HG02763 (cell line): ENCODE results near the gene RABGGTA.

Source experiments
- ATAC-seq: cut with Tn5 transposase; IDR thresholded peaks from one replicate; pipeline ENCODE4 v1.9.1; 2021; ENCODE audit warnings: mild to moderate bottlenecking, moderate library complexity; ENCODE audit not compliant: unreplicated experiment

Gene RABGGTA

DNA sequence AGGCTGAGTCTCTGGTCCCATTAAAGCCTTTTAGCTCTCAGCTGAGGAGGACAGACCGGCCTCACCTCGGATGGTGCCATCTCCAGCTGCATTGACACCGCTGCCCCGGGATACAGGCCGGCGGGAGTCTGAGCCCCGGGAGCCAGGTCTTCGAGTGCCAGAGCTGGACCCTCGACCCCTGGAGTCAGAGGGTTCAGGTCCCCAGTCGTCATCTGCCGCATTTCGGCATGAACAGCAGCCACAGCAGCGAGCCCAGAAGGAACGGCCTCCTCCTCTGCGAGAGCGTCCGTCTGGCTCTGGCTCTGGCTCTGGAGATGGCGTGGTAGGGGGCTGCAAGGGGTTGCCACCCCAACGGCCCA lies 9.4 kb downstream of the RABGGTA start:
- ATAC-seq: no peak

DNA sequence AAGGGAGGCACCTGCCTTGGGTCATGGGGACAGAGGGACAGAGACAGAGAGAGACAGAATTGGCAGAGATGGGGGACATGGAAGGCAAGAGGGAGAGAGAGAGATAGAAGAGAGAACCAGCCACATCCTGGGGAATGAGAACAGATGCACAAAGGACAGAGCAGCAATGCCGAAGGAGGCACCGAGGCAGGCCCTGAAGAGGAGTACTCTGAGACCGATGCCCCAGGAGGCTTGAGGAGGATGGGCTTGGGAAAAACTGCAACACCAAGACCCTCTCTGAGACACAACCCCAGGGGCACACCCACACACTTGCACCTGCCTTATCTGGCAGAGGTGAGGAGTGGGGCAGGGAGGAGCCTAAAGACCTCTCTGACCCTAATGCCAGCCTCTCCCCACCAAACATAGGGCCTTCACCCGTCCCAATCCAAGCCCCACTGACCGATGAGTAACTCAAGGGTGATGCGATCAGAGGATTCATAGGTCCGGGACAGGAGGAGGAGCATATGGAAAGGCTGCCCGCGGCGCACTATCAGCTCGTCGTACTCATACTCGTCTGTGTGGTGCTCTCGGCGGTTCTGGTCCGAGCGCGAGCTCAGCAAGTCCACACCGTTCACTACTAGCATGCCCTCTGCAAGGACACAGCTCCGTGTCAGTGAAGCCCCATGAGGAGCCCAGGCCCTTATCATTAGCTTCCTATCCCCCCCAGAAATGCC lies 10.0 kb downstream of the RABGGTA start:
- no peak for ATAC-seq

DNA sequence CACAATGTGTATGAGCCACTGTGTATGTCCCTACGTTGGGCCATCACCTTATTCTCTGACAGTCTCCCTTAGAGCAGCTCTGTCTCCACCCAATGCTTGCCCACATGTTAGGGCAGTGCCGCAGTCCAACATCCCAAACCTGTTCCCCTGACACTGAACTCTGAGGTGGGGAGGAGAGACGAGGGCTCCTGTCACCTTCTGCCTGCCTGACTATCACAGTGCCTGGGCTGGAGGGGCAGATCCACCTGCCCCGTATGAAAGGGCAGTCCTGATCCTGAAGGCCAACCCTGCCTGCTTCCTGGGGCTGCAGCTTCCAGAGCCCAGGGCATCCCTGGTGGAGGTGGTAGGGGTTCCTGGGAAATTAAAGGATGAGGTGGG lies 10.6 kb downstream of the RABGGTA start:
- no peak for ATAC-seq

DNA sequence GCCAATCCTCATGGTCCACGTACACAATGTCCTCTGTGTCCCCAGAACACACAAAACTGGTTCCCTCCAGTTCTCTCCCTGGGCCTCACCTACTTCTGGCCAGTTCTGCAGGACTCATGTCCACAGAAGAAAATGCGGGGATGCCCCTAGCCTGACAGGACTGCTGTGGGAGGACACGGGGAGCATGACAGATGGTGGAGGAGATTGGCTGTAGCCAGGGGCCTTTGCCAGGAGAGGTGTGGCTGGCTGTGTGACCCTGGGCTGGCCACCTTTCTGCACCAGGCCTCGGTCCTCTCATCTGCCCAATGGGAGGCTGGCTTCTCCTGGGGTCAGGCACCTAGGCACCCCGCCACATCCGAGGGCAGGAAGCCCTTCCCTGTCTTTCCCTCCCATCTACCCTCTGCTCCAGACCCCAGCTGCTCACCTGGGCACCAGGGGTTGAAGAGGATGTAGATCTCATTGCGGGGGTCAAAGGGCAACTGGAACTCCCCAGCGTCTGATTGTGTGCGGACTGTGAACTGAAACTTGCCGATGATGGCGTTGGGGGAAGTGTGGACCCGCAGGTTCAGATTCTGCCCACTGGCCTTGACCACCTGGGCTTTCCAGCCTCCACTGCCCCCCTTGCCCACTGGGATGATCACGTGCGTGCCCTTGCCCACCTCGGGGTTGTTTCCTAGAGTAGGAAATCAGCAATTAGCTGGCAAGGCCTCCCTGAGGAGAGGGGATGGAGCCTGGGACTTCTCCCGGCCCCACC lies 11.2 kb downstream of the RABGGTA start:
- no peak for ATAC-seq

DNA sequence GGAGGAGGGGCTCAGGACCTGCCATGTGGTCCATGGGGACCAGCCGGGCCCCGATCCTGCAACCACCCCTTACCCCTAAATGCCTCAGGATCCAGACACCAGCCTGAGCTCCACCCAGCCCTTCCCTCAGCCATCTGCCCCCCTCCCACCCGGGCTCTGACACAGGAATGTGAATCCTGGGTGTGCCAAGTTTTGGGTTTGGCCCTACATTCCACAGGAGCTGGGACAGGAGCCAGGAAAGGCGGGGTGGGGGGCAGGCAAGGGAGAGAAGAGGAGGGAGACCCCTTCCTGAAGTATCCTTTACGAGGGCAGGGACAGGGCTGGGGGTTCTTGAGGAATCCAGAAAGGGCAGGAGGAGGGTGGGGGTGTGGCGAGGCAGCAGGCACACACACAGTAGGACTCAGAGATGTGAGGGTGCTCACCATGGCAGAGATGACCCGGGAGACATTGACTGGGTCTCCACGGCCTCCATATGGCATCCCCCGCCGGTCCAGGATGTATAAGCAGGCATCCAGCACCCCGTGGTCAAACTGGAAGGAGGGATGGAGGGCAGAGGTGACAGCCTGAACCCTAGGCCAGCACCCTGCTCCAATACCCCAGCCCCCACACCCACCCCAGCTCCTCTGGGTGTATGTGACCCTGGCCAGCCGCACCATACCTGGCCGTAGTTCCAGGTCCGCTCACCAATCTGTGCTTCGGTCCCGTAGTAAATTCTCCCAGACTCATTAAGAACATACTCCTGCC lies 11.9 kb downstream of the RABGGTA start:
- ATAC-seq: no peak

DNA sequence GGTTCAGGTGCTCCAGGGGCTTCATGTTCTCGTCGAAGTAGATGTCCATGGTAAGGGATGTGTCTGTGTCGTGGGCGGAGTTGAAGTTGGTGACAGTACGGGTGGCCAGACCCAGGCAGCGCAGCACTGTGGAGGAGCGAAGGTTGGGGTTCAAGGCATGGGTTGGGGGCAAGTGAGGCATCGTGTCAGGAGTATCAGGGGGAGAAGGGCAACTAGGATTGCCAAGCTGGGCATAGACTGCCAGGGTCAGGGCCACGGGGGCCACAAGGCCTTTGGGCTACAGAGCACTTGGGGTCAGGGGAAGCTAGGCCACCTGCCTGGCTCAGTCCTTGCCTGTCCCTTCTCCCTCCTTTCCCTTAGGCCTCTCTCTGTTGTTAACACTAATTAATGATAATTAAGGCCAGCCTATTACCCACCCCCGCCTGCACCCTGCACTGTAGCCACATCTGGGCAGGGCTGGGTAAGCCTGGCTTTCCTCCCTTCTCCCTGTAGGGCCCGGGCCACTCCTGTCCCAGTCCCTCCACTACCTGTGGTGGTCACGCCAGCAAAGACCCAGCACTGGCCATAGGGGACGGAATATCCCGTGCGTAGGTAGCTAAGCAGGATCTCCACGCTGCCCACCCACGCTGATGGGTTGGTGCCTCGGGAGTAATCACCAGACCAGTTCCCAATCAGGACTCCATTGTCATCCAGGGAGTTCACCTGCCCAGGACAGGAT lies 12.7 kb downstream of the RABGGTA start:
- no peak for ATAC-seq

DNA sequence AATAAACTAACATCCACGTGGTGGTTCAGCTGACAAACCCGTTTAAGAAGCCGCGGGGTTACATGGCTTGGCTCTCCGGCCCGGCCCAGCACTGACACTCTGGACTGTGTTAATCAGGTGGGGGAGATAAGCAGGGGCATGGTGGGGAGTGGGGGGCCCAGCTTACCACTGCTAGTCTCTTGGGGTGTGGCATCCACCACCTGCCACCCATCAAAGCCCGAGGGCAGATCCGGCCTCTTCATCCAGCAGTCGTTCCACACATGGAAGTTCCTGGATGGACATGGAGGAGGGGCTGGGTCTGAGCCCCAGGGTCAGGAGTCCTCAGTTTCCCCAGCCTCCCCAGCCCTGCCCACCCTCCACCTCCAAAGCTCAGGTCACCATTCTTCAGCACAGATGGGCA lies 13.3 kb downstream of the RABGGTA start:
- no peak for ATAC-seq

DNA sequence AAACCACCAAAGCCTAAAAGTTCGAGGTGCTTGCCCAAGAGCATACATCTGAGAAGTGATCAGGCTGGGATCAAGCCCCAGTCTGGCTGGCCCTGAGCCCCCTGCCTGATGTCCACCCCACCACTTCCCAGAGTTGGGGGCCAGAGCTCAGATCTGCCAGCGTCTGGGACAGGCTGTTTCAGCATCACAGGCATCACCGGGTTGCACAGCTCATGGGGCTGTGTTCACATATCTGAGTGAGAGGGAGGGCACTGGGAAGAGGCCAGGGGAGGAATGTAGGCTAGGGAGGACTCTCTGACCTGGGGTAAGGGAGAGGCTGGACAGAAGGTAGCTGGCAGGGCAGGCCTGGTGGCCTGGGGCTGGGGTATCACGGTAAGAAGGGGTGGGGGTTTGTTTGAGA lies 14.4 kb downstream of the RABGGTA start:
- ATAC-seq: no peak

DNA sequence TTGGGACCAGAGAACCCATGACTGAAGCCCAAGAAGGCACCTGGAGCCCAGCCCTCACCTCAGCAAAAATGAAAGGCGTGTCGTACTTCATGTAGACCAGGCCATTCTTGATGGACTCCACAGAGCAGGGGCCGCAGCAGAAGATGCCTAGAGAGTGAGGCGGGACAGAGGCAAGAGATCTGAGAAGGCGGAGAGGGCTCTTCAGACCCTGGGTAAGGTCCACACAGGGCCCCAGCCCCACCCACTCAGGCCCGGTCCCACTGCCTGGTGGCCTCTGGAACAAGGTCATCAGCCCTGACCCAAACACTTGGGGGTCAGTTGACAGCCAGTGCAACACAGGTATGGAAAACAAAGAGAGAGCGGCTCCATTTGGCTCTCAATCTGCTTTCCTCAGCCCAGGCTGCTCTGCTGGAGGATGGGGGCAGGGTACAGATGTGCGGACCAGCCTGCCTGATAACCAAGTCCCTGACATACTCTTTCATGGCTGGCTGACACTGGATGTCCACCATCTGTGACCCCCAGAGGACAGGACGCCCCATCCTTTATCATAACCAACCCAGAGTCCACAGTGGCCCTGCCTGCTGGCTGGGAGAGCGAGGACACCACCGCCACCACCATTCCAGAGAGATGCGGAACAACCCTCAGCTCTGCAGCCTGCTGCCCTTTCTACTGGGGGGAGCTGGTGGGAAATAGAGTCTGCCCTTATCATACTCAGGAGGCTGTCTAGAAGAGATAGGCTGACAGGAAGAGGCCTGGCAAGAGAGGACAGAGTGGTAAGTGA lies 15.3 kb downstream of the RABGGTA start:
- ATAC-seq: no peak

DNA sequence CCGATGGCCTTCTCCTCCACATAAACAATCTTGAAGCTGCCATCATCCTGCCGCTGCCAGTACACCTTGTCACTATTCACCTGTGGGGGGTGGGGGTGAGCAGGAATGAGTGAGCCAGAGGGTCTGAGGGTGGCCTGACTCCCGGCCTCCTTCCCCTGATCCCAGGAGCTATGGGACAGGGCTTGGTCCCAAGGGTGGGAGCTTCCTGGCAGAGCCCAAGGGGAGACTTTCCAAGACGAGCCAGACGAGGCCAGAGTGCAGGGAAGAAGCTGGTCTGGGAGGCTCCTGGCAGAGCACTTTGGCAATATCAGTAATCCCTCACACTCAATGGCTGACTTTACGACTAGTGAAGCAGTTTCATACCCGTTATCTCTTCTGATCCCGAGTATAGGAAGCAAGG lies 16.0 kb downstream of the RABGGTA start:
- ATAC-seq: no peak

DNA sequence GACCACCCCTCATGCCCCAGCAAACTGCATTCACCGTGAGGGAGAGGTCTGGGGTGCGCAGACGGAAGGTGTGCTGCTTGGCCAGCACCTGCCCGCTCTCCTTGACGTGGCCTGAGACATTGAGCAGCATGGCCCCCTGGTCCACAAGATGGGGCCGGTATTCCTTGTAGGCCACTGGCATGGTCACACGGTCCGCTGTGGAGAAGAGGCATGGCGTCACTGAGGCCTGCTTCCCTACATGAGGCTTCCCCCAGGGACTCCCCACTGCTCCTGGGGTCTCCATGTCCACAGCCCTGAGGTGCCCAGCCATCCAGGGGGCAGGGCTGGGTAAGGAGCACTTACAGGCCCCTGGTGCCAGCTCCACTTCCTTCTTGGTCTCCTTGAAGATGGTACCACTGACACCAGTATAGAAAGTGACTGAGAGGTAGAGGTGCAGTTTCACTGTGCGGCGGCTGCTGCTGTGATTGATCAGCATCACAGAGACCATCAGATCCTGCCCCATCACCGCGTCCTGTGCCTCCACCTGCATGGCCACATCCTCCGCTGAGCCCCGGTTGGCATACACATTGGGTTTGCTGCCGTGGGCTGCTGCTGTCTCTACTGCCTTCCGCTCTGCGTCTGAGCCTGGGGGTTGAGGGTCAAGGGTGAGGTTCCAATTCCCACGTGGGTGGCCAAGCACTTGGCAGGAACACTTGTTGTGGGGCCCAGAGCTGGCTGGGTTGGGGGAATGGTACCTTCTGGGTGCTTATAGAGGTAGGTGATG lies 16.6 kb downstream of the RABGGTA start:
- no peak for ATAC-seq

DNA sequence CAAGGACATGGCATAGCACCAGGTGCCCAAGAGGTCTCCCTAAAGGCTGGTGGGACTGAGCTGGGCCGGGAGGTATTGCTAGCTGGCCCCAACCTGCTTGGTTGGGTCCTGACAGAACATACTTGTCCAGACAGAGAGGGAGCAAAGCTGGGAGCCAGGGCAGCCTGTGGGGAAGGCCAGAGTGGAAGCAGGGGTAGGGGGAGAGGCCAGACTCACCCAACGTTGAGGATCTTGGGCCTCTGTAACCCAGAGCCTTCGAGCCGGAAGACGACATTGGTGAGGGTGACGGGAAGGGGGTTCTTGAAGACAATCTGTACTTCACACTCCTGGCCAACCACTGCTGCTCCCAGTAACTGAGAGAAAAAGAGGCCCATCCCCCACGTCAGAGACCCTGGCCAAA lies 17.5 kb downstream of the RABGGTA start:
- no peak for ATAC-seq

DNA sequence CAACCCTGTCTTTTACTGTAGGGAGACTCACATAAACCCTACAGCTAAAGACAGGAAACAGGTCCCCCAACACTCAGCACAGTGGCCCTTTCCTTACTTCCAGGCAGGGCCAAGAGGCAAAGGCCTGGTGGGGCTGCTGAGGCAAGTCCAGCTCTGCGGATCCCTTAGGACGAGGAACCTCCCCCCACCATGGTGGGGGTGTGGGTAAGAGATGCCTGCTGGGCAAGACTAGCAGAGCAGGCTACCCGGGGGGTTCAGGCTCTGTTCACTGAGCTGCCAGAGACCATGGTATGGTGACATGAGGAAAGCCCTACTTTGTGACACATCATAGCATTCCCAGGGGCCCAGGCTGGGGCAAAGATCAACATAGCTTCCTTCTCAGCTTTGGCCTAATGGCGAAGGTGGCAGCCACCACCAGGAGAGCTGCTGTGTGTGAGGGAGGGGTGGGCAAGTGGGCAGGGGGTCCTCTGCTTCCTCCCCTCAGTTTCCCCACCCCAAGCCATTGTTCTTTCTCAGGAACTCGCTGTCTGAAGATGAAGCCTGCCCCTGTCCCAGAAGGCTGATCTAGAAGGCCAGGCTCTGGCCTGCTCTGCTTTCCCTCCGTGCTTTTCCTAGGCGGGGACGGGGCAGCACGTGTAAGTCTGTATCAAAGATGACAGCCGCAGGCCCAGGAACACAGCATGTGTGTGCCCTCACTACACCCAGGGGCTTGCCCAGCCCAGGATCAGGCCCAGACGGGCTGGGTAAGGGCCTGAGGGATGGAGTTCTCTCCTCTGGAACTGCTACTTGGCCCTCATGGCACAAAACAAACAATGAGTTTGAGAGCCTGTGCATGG lies 18.9 kb downstream of the RABGGTA start:
- no peak for ATAC-seq

DNA sequence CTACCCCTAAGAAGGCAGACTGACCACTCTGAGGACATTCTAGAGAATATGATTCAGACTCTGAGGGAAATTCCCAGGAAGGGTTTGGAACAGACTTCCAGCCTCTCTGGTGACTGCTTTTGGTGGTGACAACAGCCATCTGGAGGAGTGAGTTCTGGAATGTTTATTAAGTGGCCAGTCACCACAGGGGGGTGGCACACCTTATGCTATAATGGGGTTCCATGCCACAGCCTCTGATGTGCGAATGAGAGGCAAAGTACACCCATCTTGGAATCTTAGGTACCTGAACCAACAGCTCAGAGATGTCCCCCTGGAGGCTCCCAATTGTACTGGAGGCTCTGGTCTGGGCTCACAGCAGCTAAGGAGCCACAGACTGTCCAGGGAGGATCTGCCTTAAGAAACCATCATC lies 19.5 kb downstream of the RABGGTA start:
- no peak for ATAC-seq

DNA sequence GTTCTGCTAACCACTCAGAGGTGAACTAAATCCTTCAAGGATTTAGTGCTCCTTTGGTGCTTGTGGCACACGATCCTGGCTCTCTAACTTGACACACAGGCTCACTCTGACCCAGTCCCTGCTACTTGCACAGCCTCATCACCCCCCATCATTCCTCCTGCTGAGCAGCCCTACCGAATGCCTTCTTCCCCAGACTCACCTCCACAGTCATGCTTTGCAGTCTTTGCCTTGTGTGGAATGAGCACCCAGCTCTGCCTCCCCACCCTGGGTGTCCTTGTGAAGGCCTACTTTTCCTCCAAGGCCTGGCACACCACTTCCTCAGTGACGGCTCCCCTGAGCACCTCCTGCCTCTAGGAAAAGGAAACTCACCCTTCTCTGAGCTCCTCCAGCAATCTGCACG lies 21.0 kb downstream of the RABGGTA start:
- ATAC-seq: no peak

DNA sequence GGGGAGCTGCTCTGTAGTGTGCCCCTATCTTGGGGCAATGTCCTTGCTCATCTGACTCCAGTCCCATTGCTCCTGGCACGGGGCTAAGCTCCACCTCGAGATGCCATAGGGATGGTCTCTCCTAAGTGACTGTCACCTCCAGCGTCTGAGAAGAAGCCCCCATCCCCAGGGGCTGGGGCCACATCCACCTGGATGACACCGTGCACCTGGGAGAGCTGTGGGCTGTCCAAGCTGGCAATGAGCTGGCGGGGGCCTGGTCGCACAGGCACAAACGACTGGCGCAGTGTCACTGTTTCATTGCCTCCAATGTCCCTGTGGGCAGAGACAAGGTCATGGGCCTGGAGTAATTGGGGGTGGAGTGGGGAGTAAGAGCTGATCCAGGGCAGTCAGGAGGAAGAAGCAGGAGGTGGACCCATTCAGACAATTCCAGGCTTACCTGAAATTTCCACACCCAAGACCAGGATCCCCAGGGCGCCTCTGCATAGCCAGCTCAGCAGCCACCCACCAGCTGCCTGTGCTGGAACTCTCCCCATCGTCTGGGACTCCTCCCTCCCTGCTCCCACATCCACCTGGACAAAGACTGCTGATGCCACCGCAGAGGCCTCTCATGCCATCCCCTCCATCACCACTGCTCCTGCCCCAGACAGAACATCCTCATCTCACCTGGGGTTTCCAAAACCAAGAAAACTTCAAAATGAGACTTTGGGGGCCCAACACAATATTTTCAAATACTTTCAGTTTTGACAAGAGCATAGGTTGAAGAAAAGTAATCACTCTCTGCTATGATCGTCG lies 22.0 kb downstream of the RABGGTA start:
- no peak for ATAC-seq

DNA sequence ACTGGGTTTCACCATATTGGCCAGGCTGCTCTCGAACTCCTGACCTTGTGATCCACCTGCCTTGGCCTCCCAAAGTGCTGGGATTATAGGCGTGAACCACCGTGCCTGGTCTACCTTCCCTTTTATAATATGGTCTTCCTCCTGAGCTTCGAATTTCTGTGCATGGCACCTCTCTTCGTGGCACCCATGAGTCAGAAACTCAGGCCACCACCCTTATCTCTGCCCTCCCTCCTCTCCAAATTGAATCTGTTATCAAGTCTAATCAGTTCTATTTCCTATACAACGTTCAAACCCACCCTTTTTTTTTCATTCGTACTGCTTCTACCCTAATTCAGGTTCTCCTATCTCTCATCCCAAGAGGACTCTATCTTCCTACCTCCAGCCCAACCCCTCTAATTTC lies 24.0 kb downstream of the RABGGTA start:
- no peak for ATAC-seq

DNA sequence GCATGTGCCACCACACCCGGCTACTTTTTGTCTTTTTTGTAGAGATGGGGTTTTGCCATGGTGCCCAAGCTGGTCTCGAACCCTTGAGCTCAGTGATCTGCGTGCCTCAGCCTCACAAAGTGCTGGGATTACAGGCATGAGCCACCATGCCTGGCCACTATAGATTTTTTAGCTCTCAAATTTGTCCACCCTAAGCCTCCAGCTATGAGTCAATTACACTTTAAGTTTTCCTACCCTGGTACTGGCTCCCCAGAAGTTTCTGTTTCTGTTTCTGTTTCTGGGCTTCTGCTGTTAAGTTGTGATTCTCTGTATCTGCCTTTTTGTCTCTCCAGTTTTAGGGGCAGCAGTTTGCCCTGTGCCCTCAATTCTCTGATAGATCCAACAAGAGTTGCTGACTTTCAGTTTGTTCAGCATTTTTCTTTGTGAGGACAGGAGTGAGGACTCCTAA lies 24.6 kb downstream of the RABGGTA start:
- no peak for ATAC-seq
